PC-3 (cell line): Measurements from ENCODE around the gene CFAP221. TPM values are rescaled to one million over a fixed set of nuclear protein-coding genes. Genes with fewer than 3 reads are reported as not detected.

Source experiments
- ATAC-seq: fragments of 200-7000 bp; cut with Tn5 transposase; 2 replicates; pipeline ENCODE4 v1.9.1; 2020; ENCODE audit warnings: mild to moderate bottlenecking, moderate library complexity
- BruUV-seq: library from RNA; stranded (reverse); fragments of 400-500 nt; replicated peaks from 2 replicates; lab custom pipeline; 2021; lab: Mats Ljungman, UMichigan
- CTCF ChIA-PET: fragments of 300-600 bp; sonication (Branson Sonifier 250); formaldehyde crosslinking; loops from one replicate; lab custom pipeline; 2022; ENCODE audit warnings: antibody characterized with exemption; lab: Charles Lee
- POLR2A ChIA-PET: fragments of 300-600 bp; sonication (Branson Sonifier 250); formaldehyde crosslinking; loops from one replicate; lab custom pipeline; 2022; ENCODE audit warnings: antibody characterized with exemption; ENCODE audit not compliant: unreplicated experiment; lab: Charles Lee
- DNase-seq: peaks from one replicate; pipeline ENCODE4 v3.0.0-alpha.2; 2015
- H2AFZ ChIP-seq: fragments of 300-600 bp; sonication (generic); 2 replicates; pipeline ENCODE4 v1.6.0; 2016; ENCODE audit warnings: antibody characterized with exemption, low read length
- H3F3A ChIP-seq: fragments of 300-600 bp; sonication (generic); one replicate; pipeline ENCODE4 v1.6.0; 2017; ENCODE audit warnings: antibody characterized with exemption, low read length, control low read depth, mild to moderate bottlenecking; ENCODE audit not compliant: unreplicated experiment
- H3K27ac ChIP-seq: fragments of 300-600 bp; sonication (generic); 2 replicates; pipeline ENCODE4 v1.5.1; 2016; ENCODE audit warnings: mild to moderate bottlenecking, low read length
- H3K27me3 ChIP-seq: fragments of 300-600 bp; sonication (generic); 2 replicates; pipeline ENCODE4 v1.6.1; 2016; ENCODE audit warnings: low read length, mixed read lengths
- H3K36me3 ChIP-seq: fragments of 300-600 bp; sonication (generic); 2 replicates; pipeline ENCODE4 v1.6.1; 2016; ENCODE audit warnings: low read depth, mixed run types, low read length, mixed read lengths
- H3K4me1 ChIP-seq: fragments of 300-600 bp; sonication (generic); 2 replicates; pipeline ENCODE4 v1.5.1; 2016; ENCODE audit warnings: low read length; ENCODE audit not compliant: insufficient read depth
- H3K4me2 ChIP-seq: fragments of 300-600 bp; sonication (generic); 2 replicates; pipeline ENCODE4 v1.6.0; 2016; ENCODE audit warnings: low read length
- H3K4me3 ChIP-seq: fragments of 300-600 bp; sonication (generic); 2 replicates; pipeline ENCODE4 v1.5.1; 2016; ENCODE audit warnings: mild to moderate bottlenecking, low read length, mixed read lengths
- H3K79me2 ChIP-seq: fragments of 300-600 bp; sonication (generic); 2 replicates; pipeline ENCODE4 v1.6.1; 2017; ENCODE audit warnings: low read length, mixed read lengths
- H3K9ac ChIP-seq: fragments of 300-600 bp; sonication (generic); 2 replicates; pipeline ENCODE4 v1.6.0; 2016; ENCODE audit warnings: mild to moderate bottlenecking, low read length
- H3K9me2 ChIP-seq: fragments of 300-600 bp; sonication (generic); replicated peaks from 2 replicates; pipeline ENCODE4 v1.6.1; 2016; ENCODE audit warnings: mixed run types, low read length, mixed read lengths
- H3K9me3 ChIP-seq: fragments of 300-600 bp; sonication (generic); 2 replicates; pipeline ENCODE4 v1.6.1; 2016; ENCODE audit warnings: low read length, mixed read lengths
- H4K20me1 ChIP-seq: fragments of 300-600 bp; sonication (generic); 2 replicates; pipeline ENCODE4 v1.6.1; 2016; ENCODE audit warnings: low read length, mixed read lengths
- EZH2 ChIP-seq: fragments of 300-600 bp; sonication (generic); IDR thresholded peaks from one replicate; pipeline ENCODE4 v1.6.1; 2017; ENCODE audit warnings: antibody characterized with exemption, mild to moderate bottlenecking, low read length; ENCODE audit not compliant: unreplicated experiment
- EZH2phosphoT487 ChIP-seq: fragments of 300-600 bp; sonication (generic); IDR thresholded peaks from 2 replicates; pipeline ENCODE4 v1.6.1; 2018; ENCODE audit warnings: mild to moderate bottlenecking, antibody characterized with exemption, low read length, borderline replicate concordance
- intact Hi-C: fragments of 100-400 bp; cut with micrococcal nuclease; formaldehyde crosslinking; loops from 2 replicates; pipeline ENCODE4 v1.9.0; 2023
- total RNA-seq: library from RNA; depleted of rRNA; stranded (reverse); fragments of >200 nt; gene quantifications from 2 replicates; pipeline ENCODE4 v1.2.3, GENCODE V29; 2014
- TF ChIP-seq, protein P1 (sequence below): fragments of 300-600 bp; sonication (generic); conservative IDR thresholded peaks from 2 replicates; pipeline ENCODE4 v1.5.1; 2017; ENCODE audit warnings: antibody characterized with exemption, low read depth, mild to moderate bottlenecking, low read length

Gene CFAP221
- total RNA-seq, 1 experiment from 2014 or later: not detected

DNA sequence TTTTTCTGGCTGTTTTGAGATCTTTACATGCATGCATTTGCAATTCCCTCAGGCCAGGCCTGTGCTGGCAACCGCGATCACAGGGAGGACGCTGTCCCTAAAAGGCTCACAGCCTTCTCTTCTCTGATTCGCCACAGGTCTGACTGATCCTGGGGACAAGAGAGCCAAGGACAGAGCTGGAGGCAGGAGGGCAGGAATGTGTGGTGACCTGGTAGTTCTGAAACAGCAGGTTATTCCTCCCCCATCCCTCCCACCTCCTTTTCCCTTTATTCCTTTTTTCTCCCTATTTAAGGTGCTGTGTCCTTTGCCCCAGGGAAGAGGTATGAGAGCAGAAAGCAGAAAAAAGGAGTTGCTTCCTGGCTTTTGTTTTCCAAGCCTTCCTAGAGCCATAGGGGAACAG lies 156.6 kb downstream of the CFAP221 start:
- POLR2A ChIA-PET: no interaction called here
- no peak overlapping the region for H3K4me2 ChIP-seq
- no peak overlapping the region for H3K9ac ChIP-seq
- BruUV-seq: no TSS peak
- no peaks in the 10 kb centered on the region for H3K36me3 ChIP-seq
- H4K20me1 ChIP-seq: no peaks in the 10 kb centered on the region
- H3K4me3 ChIP-seq: no peak overlapping the region
- no peak overlapping the region for H3K27ac ChIP-seq
- intact Hi-C loops: loop anchor here (5.0 to 10.0 kb wide), 2 partner anchors 314 to 406 kb away; partner anchors contain the start of gene EPB41L5
- no peaks in the 10 kb centered on the region for H3F3A ChIP-seq
- H3K27me3 ChIP-seq: no peaks in the 10 kb centered on the region
- H2AFZ ChIP-seq: no peak overlapping the region
- CTCF ChIA-PET: no interaction called here
- TF ChIP-seq, protein P1, sequence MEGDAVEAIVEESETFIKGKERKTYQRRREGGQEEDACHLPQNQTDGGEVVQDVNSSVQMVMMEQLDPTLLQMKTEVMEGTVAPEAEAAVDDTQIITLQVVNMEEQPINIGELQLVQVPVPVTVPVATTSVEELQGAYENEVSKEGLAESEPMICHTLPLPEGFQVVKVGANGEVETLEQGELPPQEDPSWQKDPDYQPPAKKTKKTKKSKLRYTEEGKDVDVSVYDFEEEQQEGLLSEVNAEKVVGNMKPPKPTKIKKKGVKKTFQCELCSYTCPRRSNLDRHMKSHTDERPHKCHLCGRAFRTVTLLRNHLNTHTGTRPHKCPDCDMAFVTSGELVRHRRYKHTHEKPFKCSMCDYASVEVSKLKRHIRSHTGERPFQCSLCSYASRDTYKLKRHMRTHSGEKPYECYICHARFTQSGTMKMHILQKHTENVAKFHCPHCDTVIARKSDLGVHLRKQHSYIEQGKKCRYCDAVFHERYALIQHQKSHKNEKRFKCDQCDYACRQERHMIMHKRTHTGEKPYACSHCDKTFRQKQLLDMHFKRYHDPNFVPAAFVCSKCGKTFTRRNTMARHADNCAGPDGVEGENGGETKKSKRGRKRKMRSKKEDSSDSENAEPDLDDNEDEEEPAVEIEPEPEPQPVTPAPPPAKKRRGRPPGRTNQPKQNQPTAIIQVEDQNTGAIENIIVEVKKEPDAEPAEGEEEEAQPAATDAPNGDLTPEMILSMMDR: no peak
- no peak for TF ChIP-seq EZH2
- TF ChIP-seq EZH2phosphoT487: no peak
- peaks cover 4% of the 10 kb centered on the region; the same call in 1 of the 2 replicates for H3K4me1 ChIP-seq
- no peaks in the 10 kb centered on the region for H3K9me3 ChIP-seq
- ATAC-seq (no peak), DNase-seq (no peak)
- no peaks in the 10 kb centered on the region for H3K9me2 ChIP-seq
- no peaks in the 10 kb centered on the region for H3K79me2 ChIP-seq

DNA sequence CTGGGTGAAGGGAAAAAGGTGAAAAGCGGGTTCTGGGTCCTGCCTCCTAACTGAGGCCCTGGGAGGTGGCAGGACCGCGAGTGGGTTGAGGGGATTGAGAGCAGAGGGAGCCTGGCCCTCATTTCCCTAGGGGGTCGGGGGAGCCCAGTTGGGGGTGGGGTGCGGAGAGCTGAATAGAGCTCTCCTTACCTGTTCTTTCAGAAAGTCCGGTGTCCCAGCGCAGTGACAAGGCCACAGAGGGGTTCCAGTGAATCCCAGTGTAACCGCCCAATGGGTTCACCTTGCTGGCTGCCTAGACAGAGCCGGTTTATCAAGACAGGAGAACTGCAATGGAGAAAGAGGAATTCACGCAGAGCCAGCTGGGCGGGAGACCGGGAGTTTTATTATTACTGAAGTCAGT lies 157.1 kb downstream of the CFAP221 start:
- no peak for ATAC-seq
- H3K9ac ChIP-seq: no peak overlapping the region
- intact Hi-C loops: loop anchor here (5.0 to 10.0 kb wide), 2 partner anchors 313 to 406 kb away; partner anchors contain the start of gene EPB41L5

More for the DNA sequence above, 157.1 kb downstream of the CFAP221 start:
- Histone ChIP-seq H2AFZ (no peak overlapping the region), H3K9me3 (no peaks in the 10 kb centered on the region), H3K27me3 (no peaks in the 10 kb centered on the region), H3K27ac (no peak overlapping the region), H3K9me2 (no peaks in the 10 kb centered on the region), H4K20me1 (no peaks in the 10 kb centered on the region), H3K4me1 (peaks cover 4% of the 10 kb centered on the region; the same call in 1 of the 2 replicates), H3K36me3 (no peaks in the 10 kb centered on the region), H3K4me3 (no peak overlapping the region), H3K4me2 (no peak overlapping the region), H3F3A (no peaks in the 10 kb centered on the region), H3K79me2 (no peaks in the 10 kb centered on the region)
- no peak for DNase-seq
- no TSS peak for BruUV-seq
- ChIA-PET POLR2A (no interaction called here), CTCF (no interaction called here)
- no peak for TF ChIP-seq EZH2
- no peak for TF ChIP-seq EZH2phosphoT487
- TF ChIP-seq, protein P1: no peak
